Adrenal gland (tissue), 12 donors: ENCODE measurements around the gene ZNF280C. TPM values are rescaled to one million over a fixed set of nuclear protein-coding genes. Genes with fewer than 3 reads are reported as not detected.
A peak's percentile ranks its signal among the peaks of the same experiment; 100 is the strongest.

Experiments used
- DNase-seq, 7 donors: peaks; one replicate each; pipeline ENCODE4 v3.0.0-alpha.2; 2019 to 2020
- H3K27ac ChIP-seq, 5 donors: fragments of 200-600 bp; sonication (generic) in 4 of 5; 1 replicate in 3 of 5; 2 replicates in 2 of 5; pipeline versions ENCODE4 v1.5.1 to v1.8.0; 2016 to 2020; ENCODE audit warnings: mild to moderate bottlenecking in 1 of 5
- H3K27me3 ChIP-seq: fragments of 200-600 bp; 2 replicates; pipeline ENCODE4 v1.8.0; 2021
- H3K36me3 ChIP-seq, 2 donors: fragments of 200-600 bp; replicated peaks in 1 of 2; 1 replicate in 1 of 2; 2 replicates in 1 of 2; pipeline versions ENCODE4 v1.5.1 to v1.8.0; 2018 to 2022
- H3K4me1 ChIP-seq, 2 donors: fragments of 200-600 bp; replicated peaks in 1 of 2; 1 replicate in 1 of 2; 2 replicates in 1 of 2; pipeline versions ENCODE4 v1.5.1 to v1.8.0; 2018 to 2021
- H3K4me3 ChIP-seq, 4 donors: fragments of 200-600 bp; sonication (generic) in 3 of 4; one replicate each; pipeline ENCODE4 v1.5.1; 2016 to 2018
- H3K9me3 ChIP-seq, 3 donors: fragments of 200-600 bp; sonication (generic) in 1 of 3; replicated peaks in 1 of 3; 1 replicate in 2 of 3; 2 replicates in 1 of 3; pipeline versions ENCODE4 v1.5.1 to v1.8.0; 2016 to 2021
- POLR2A ChIP-seq, 2 donors: fragments of 450-650 bp; IDR thresholded peaks; one replicate each; pipeline ENCODE4 v1.6.1; 2017; ENCODE audit warnings: antibody characterized with exemption in 2 of 2, mild to moderate bottlenecking in 2 of 2, moderate library complexity in 1 of 2
- WGBS, 4 donors: extraction: QIAGEN DNeasy Blood & Tissue Kit in 2 of 4; methylation state at CpG; one replicate each; pipeline versions ENCODE4 v1.1.5 to v1.1.7; 2013 to 2017; 5-methylcytosine and 5-hydroxymethylcytosine counted together
- intact Hi-C, 2 donors: fragments of 100-400 bp; cut with DNase I; formaldehyde crosslinking; loops; one replicate each; pipeline versions ENCODE4 v1.14.1 to v1.15.0; 2022 to 2023
- polyA plus RNA-seq, 3 donors: library from polyadenylated mRNA; stranded (reverse); fragments of 200-250 nt in 2 of 3; fragments of 350-450 nt in 1 of 3; fragmentation: Illumina TruSeq in 1 of 3; extraction: RNeasy Lipid Tissue Mini Kit (QIAGEN cat#74804) in 1 of 3; gene quantifications; one replicate each; pipeline ENCODE4 v1.2.3, GENCODE V29; 2013 to 2014
- total RNA-seq, 9 donors: library from RNA; depleted of rRNA in 4 of 9; stranded (reverse); fragments of >200 nt in 4 of 9; fragments of 120-200 nt in 1 of 9; fragmentation: NEBNext Ultra II Directional in 1 of 9; extraction: Animal tissue kit (Norgen Biotek cat#: 25700) in 1 of 9; gene quantifications; one replicate each; pipeline versions ENCODE4 v1.1.0 to v1.2.4, GENCODE V29; 2013 to 2023
- TF ChIP-seq, protein P1 (sequence below), 6 experiments: fragments of 450-650 bp in 4 of 6; fragments of 200-600 bp in 2 of 6; sonication (generic) in 1 of 6; IDR thresholded peaks; 1 replicate in 5 of 6; 2 replicates in 1 of 6; pipeline versions ENCODE4 v1.5.1 to v1.8.0; 2016 to 2021; ENCODE audit warnings: antibody characterized with exemption in 6 of 6, mild to moderate bottlenecking in 2 of 6, moderate library complexity in 1 of 6
- donor health status: healthy with polysubstance abuse.
- donor health status: Bipolar disorder and iron deficiency.
- donor health status: DM: yes; HTN: yes; CAD: no.
- donor health status: DM: no; HTN: no; CAD: no.
- donor health status: DM: no; HTN: no; CAD: no.
- donor health status: DM: yes; HTN: yes; CAD: no.

Gene ZNF280C
- total and polyA plus RNA-seq, 12 donors, result 1.0 to 7.3 (median 3.9) TPM

- DNase-seq, result no peak
- H3K36me3 ChIP-seq, result no peaks in the 10 kb centered on the region
- H3K27ac ChIP-seq, result peak overlapping the region in 3 of 5 donors; percentile 77 to 88 (median 84)
- H3K9me3 ChIP-seq, result no peaks in the 10 kb centered on the region
- 75 to 100% (median 97%) methylated on average over 2 of the region's 2 CpGs for WGBS, 4 donors
- intact Hi-C loops, result no loop called here
- no peak overlapping the region for H3K4me3 ChIP-seq
- TF ChIP-seq POLR2A (IDR thresholded peaks at IDR 0.05), result no peak
- TF ChIP-seq, protein P1, sequence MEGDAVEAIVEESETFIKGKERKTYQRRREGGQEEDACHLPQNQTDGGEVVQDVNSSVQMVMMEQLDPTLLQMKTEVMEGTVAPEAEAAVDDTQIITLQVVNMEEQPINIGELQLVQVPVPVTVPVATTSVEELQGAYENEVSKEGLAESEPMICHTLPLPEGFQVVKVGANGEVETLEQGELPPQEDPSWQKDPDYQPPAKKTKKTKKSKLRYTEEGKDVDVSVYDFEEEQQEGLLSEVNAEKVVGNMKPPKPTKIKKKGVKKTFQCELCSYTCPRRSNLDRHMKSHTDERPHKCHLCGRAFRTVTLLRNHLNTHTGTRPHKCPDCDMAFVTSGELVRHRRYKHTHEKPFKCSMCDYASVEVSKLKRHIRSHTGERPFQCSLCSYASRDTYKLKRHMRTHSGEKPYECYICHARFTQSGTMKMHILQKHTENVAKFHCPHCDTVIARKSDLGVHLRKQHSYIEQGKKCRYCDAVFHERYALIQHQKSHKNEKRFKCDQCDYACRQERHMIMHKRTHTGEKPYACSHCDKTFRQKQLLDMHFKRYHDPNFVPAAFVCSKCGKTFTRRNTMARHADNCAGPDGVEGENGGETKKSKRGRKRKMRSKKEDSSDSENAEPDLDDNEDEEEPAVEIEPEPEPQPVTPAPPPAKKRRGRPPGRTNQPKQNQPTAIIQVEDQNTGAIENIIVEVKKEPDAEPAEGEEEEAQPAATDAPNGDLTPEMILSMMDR (IDR thresholded peaks at IDR 0.05), result no peak
- H3K27me3 ChIP-seq, result no peaks in the 10 kb centered on the region
- peaks cover 9 to 28% of the 10 kb centered on the region in 2 donors for H3K4me1 ChIP-seq
Measured at GRCh38 chrX:130174937-130175336, 93.8 kb downstream of the ZNF280C start.

DNA sequence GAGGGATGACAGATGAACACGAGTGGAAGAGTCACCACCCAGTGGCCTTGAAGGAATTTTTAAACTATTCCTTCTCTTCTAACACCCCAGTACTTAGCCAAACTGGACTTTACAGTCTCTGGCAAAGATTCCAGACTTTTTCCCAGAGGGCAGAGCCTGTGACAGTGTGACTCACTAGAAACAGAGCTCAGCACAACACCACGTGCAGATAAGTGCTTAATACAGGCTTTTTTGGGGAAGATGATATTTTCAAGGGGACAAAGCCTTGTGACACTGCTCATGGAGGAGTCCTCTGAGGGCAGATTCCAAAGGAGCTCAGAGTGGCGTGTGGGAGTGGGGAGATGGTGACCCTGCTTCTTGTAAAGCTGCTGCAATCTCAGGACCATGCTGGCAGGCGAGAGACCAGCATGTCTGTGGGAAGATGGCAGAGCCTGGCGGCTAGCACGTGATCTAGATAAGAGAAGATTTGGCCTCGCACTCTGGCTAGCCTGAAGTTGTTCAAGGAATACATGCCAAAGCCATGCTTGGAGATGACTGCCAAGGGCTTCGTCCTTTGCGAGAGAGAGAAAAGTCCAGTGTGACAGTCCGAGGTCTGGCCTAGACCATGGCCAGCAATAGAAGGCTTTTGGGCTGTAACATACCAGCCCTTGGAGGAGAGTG is 94.5 kb downstream of the ZNF280C start:
- peak; percentile 45 to 84 (median 72) for DNase-seq
- intact Hi-C loops, result no loop called here
- WGBS, 4 donors, result 22 to 58% (median 33%) methylated on average over 4 to 10 of the region's 10 CpGs
- H3K4me3 ChIP-seq, result peak overlapping the region in 1 of 4 donors; percentile 6
- H3K4me1 ChIP-seq, result peaks cover 9 to 28% of the 10 kb centered on the region in 2 donors
- no peaks in the 10 kb centered on the region for H3K36me3 ChIP-seq
- no peaks in the 10 kb centered on the region for H3K27me3 ChIP-seq
- peak overlapping the region; percentile 49 to 88 (median 79) for H3K27ac ChIP-seq
- H3K9me3 ChIP-seq, result no peaks in the 10 kb centered on the region
- TF ChIP-seq, protein P1 (IDR thresholded peaks at IDR 0.05), result no peak
- TF ChIP-seq POLR2A (IDR thresholded peaks at IDR 0.05), result no peak

- TF ChIP-seq, protein P1 (IDR thresholded peaks at IDR 0.05), result no peak
- peak in 1 of 2 donors; percentile 56 for TF ChIP-seq POLR2A (IDR thresholded peaks at IDR 0.05)
- peaks cover 9 to 28% of the 10 kb centered on the region in 2 donors for H3K4me1 ChIP-seq
- no peaks in the 10 kb centered on the region for H3K9me3 ChIP-seq
- H3K27ac ChIP-seq, result peak overlapping the region; percentile 49 to 88 (median 79)
- H3K36me3 ChIP-seq, result no peaks in the 10 kb centered on the region
- intact Hi-C loops, result no loop called here
- peak; percentile 48 to 87 (median 73) for DNase-seq
- 4 to 29% (median 13%) methylated on average over 7 of the region's 7 CpGs for WGBS, 4 donors
- no peaks in the 10 kb centered on the region for H3K27me3 ChIP-seq
- peak overlapping the region in 1 of 4 donors; percentile 6 for H3K4me3 ChIP-seq
Measured at GRCh38 chrX:130173190-130173895, 95.4 kb downstream of the ZNF280C start.

DNA sequence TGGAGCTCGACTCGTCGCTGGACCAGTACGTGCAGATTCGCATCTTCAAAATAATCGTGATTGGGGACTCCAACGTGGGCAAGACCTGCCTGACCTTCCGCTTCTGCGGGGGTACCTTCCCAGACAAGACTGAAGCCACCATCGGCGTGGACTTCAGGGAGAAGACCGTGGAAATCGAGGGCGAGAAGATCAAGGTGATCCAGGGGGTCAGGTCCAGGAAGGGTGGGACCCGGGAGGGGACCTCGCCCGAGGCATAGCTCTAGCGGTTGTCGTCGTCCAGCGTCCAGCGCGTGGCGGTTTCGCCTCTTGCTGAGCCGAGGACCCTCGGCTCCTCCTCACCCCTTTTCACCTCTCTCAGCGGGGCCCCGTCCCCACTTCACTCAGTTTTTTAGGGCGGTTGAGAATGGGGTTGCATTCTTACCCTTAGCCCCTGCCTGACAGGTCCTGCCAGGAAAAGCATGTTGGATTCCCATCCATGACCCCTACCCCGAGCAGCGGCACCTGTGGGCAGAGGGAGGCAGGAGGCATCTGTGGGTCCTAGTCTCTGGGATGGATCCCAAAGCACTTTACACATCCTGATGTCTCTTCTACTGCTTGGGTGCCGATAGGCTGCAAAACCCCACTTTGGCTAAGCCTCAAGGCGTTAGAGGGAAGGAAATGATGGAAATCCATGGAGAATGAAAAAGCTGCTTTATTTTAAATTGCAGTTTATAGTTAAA is 96.4 kb downstream of the ZNF280C start:
- Histone ChIP-seq H3K27me3 (no peaks in the 10 kb centered on the region), H3K4me3 (peak overlapping the region in 1 of 4 donors; percentile 51), H3K36me3 (no peaks in the 10 kb centered on the region), H3K9me3 (no peaks in the 10 kb centered on the region), H3K27ac (peak overlapping the region in 2 of 5 donors; percentile 84 to 88), H3K4me1 (peaks cover 9 to 28% of the 10 kb centered on the region in 2 donors)
- 35 to 65% (median 60%) methylated on average over 10 to 34 of the region's 34 CpGs for WGBS, 4 donors
- intact Hi-C loops, result no loop called here
- TF ChIP-seq POLR2A (IDR thresholded peaks at IDR 0.05), result no peak
- TF ChIP-seq, protein P1 (IDR thresholded peaks at IDR 0.05), result no peak
- no peak for DNase-seq
